Measurements from ENCODE around the gene TVP23C.
"Not testable (repeated sequence)": the region's sequence is repeated elsewhere in the genome, so short reads cannot be mapped to it uniquely, and the experiment has no call there.

TVP23C gene

GRCh38 chr17:15540371-15541219 lies 22.7 kb downstream of the TVP23C start:
- H3K4me3 ChIP-seq (ENCODE audit: low read length); DNase-seq (ENCODE audit: low read depth): not testable (repeated sequence)

GRCh38 chr17:15533122-15533521 lies 30.2 kb downstream of the TVP23C start:
- not testable (repeated sequence) for H3K4me3 ChIP-seq (ENCODE audit: low read length); DNase-seq (ENCODE audit: low read depth)

- TF ChIP-seq CTCF (conservative IDR thresholded peaks at IDR 0.05; ENCODE audit: low read depth, low read length) = peak; percentile 50
- not testable (repeated sequence) for H3K4me3 ChIP-seq (ENCODE audit: low read length)
- DNase-seq (ENCODE audit: low read depth) = peak; percentile 39
Observed at GRCh38 chr17:15526292-15527218, 36.7 kb downstream of the TVP23C start.

GRCh38 chr17:15524990-15525985 lies 38.0 kb downstream of the TVP23C start:
- DNase-seq (ENCODE audit: low read depth) = not testable (repeated sequence)

GRCh38 chr17:15516150-15516549 lies 47.1 kb downstream of the TVP23C start:
- H3K4me3 ChIP-seq (ENCODE audit: low read length) = no peak overlapping the region
- no peak for TF ChIP-seq CTCF (conservative IDR thresholded peaks at IDR 0.05; ENCODE audit: low read depth, low read length)
- DNase-seq (ENCODE audit: low read depth) = no peak

More at GRCh38 chr17:15524990-15525985, 38.0 kb downstream of the TVP23C start:
- H3K4me3 ChIP-seq (ENCODE audit: low read length) = not testable (repeated sequence)

- H3K4me3 ChIP-seq (ENCODE audit: low read length) = no peak overlapping the region
- no peak for TF ChIP-seq CTCF (conservative IDR thresholded peaks at IDR 0.05; ENCODE audit: low read depth, low read length)
- DNase-seq (ENCODE audit: low read depth) = no peak
Observed at GRCh38 chr17:15514469-15514868, 48.8 kb downstream of the TVP23C start.

- no peak overlapping the region for H3K4me3 ChIP-seq (ENCODE audit: low read length)
- no peak for DNase-seq (ENCODE audit: low read depth)
- TF ChIP-seq CTCF (conservative IDR thresholded peaks at IDR 0.05; ENCODE audit: low read depth, low read length) = no peak
Observed at GRCh38 chr17:15513856-15514459, 49.3 kb downstream of the TVP23C start.

Data from retinal pigment epithelial cell (primary cell).